HepG2 (cell line): ENCODE data around the gene NOTCH4. TPM values are rescaled to one million over a fixed set of nuclear protein-coding genes. Genes with fewer than 3 reads are reported as not detected.

ENCODE experiments used
- CENPT ChIP-seq: sonication (generic); formaldehyde crosslinking; IDR thresholded peaks from 2 replicates; pipeline ENCODE4 v1.8.0; 2022; ENCODE audit warnings: low read depth, mild to moderate bottlenecking, moderate library complexity, missing genetic modification reagents
- GLI4 ChIP-seq: sonication (generic); formaldehyde crosslinking; IDR thresholded peaks from 2 replicates; pipeline ENCODE4 v1.5.1; 2020; ENCODE audit warnings: missing genetic modification reagents, mild to moderate bottlenecking, moderate library complexity, borderline replicate concordance
- HNRNPK ChIP-seq: fragments of 200-400 bp; formaldehyde crosslinking; IDR thresholded peaks from 2 replicates; pipeline ENCODE4 v1.6.1; 2018; ENCODE audit warnings: low read length, low read depth, moderate library complexity, mild to moderate bottlenecking; ENCODE audit not compliant: poor library complexity, severe bottlenecking
- MAFF ChIP-seq: IDR thresholded peaks from 2 replicates; pipeline ENCODE4 v1.6.1; 2011; ENCODE audit warnings: low read depth, low read length, improper control_type of control experiment
- NCOA5 ChIP-seq: sonication (generic); formaldehyde crosslinking; IDR thresholded peaks from 2 replicates; pipeline ENCODE4 v1.4.0; 2020; ENCODE audit warnings: missing genetic modification reagents
- PCBP1 ChIP-seq: fragments of 200-400 bp; formaldehyde crosslinking; IDR thresholded peaks from 2 replicates; pipeline ENCODE4 v1.6.1; 2017; ENCODE audit warnings: mild to moderate bottlenecking, low read depth, low read length, borderline replicate concordance
- PHF20 ChIP-seq: sonication (generic); formaldehyde crosslinking; IDR thresholded peaks from 2 replicates; pipeline ENCODE4 v1.5.0; 2020; ENCODE audit warnings: mild to moderate bottlenecking, missing genetic modification reagents
- RERE ChIP-seq: IDR thresholded peaks from 2 replicates; pipeline ENCODE4 v1.6.1; 2016; ENCODE audit warnings: low read depth, missing genetic modification reagents, missing compliant biosample characterization
- SCMH1 ChIP-seq: sonication (generic); formaldehyde crosslinking; IDR thresholded peaks from 2 replicates; pipeline ENCODE4 v1.9.0; 2021; ENCODE audit warnings: missing genetic modification reagents, mild to moderate bottlenecking, borderline replicate concordance
- SIX1 ChIP-seq: sonication (generic); formaldehyde crosslinking; IDR thresholded peaks from 2 replicates; pipeline ENCODE4 v1.4.0; 2020; ENCODE audit warnings: missing genetic modification reagents, borderline replicate concordance
- SMC3 ChIP-seq: IDR thresholded peaks from 2 replicates; pipeline ENCODE4 v1.6.1; 2011; ENCODE audit warnings: low read length, improper control_type of control experiment
- ZNF263 ChIP-seq: sonication (generic); formaldehyde crosslinking; IDR thresholded peaks from 2 replicates; pipeline ENCODE4 v1.4.0; 2020; ENCODE audit warnings: missing genetic modification reagents
- ZNF335 ChIP-seq: sonication (generic); formaldehyde crosslinking; IDR thresholded peaks from 2 replicates; pipeline ENCODE4 v1.4.0; 2020; ENCODE audit warnings: missing genetic modification reagents
- ZNF513 ChIP-seq: sonication (generic); formaldehyde crosslinking; conservative IDR thresholded peaks from 2 replicates; pipeline ENCODE4 v1.5.0; 2020; ENCODE audit warnings: missing genetic modification reagents
- ZNF574 ChIP-seq: sonication (generic); formaldehyde crosslinking; IDR thresholded peaks from 2 replicates; pipeline ENCODE4 v1.4.0; 2020; ENCODE audit warnings: missing genetic modification reagents
- ZNF674 ChIP-seq: sonication (generic); formaldehyde crosslinking; IDR thresholded peaks from 2 replicates; pipeline ENCODE4 v1.5.0; 2020; ENCODE audit warnings: low read depth, mild to moderate bottlenecking, missing genetic modification reagents
- ZNF768 ChIP-seq: sonication (generic); formaldehyde crosslinking; IDR thresholded peaks from 2 replicates; pipeline ENCODE4 v1.4.0; 2020; ENCODE audit warnings: missing genetic modification reagents
- polyA plus RNA-seq, 8 experiments: library from polyadenylated mRNA; depleted of rRNA in 3 of 8; stranded (reverse) in 7 of 8; unstranded in 1 of 8; fragments of >200 nt; fragmentation: Illumina TruSeq in 4 of 8; extraction: Trizol in 4 of 8; gene quantifications; 2 replicates each; pipeline versions ENCODE4 v1.2.1 to v1.2.3, GENCODE V29; 2011 to 2016; ENCODE audit warnings: low read depth in 4 of 8, missing spikeins in 1 of 8, mixed read lengths in 1 of 8; ENCODE audit not compliant: insufficient read depth in 1 of 8
- total RNA-seq, 5 experiments: library from RNA; depleted of rRNA; stranded (reverse); fragments of >200 nt; fragmentation: Illumina TruSeq; extraction: Trizol; gene quantifications; 2 replicates each; pipeline ENCODE4 v1.2.3, GENCODE V29; 2016; ENCODE audit warnings: low read depth in 1 of 5

NOTCH4 gene
- total and polyA plus RNA-seq, 2 of the 13 experiments (the other 11 are each of a cell fraction or from before 2014, with no cell fraction given): 0.51 to 0.83 TPM

GRCh38 chr6:32195902-32196681, 27.8 kb downstream of the NOTCH4 start (continued):
- peak; percentile 96 for TF ChIP-seq ZNF335 (CRISPR knock-in tag)
- TF ChIP-seq CENPT (CRISPR knock-in tag): no peak; the same call in 1 of the 2 replicates
- TF ChIP-seq GLI4 (CRISPR knock-in tag): peak; percentile 88; the same call in 1 of the 2 replicates
- peak; percentile 78 for TF ChIP-seq PHF20 (CRISPR knock-in tag)
- TF ChIP-seq ZNF674: no peak
- 0 out of 2 replicates have a peak, but pooled peaks have one; percentile 74 for TF ChIP-seq ZNF513 (CRISPR knock-in tag)
- TF ChIP-seq ZNF574: peak; percentile 78
- TF ChIP-seq NCOA5 (CRISPR knock-in tag): peak; percentile 92; the same call in 1 of the 2 replicates
- no peak for TF ChIP-seq HNRNPK
- peak; percentile 91 for TF ChIP-seq MAFF
- TF ChIP-seq SIX1 (CRISPR knock-in tag): no peak
- TF ChIP-seq SCMH1 (CRISPR knock-in tag): no peak
- 0 out of 2 replicates have a peak, but pooled peaks have one; percentile 7 for TF ChIP-seq ZNF263 (CRISPR knock-in tag)
- TF ChIP-seq PCBP1: no peak; the same call in none of the 2 replicates
- peak; percentile 62 for TF ChIP-seq RERE (CRISPR knock-in tag)
- TF ChIP-seq SMC3: no peak
- TF ChIP-seq ZNF768: peak; percentile 15; the same call in 1 of the 2 replicates
